ENCODE results near the gene PNPLA7. TPM values are rescaled to one million over a fixed set of nuclear protein-coding genes. Genes with fewer than 3 reads are reported as not detected.
"Not testable (repeated sequence)": the region's sequence is repeated elsewhere in the genome, so short reads cannot be mapped to it uniquely, and the experiment has no call there.

The PNPLA7 gene
- total RNA-seq, 4 donors from 2014 or later: 24.1 to 44.3 (median 28.2) TPM

- DNase-seq (ENCODE audit: low spot score in 2 of 2): no peak
- no peak overlapping the region for H3K4me3 ChIP-seq (ENCODE audit: low read depth, poor library complexity, severe bottlenecking)
- intact Hi-C loops (cut with DNase I; ENCODE audit: low total_unique reads): no loop called here
- WGBS, 2 donors: 89% methylated on average over 18 of the region's 18 CpGs
- TF ChIP-seq CTCF (IDR thresholded peaks at IDR 0.05): no peak
These were observed 9.7 kb downstream of the PNPLA7 start for GRCh38 chr9:137540536-137540935.

- intact Hi-C loops (cut with DNase I; ENCODE audit: low total_unique reads): no loop called here
- TF ChIP-seq POLR2A (IDR thresholded peaks at IDR 0.05) (no peak), CTCF (IDR thresholded peaks at IDR 0.05) (no peak)
- H3K4me3 ChIP-seq (ENCODE audit: low read depth, poor library complexity, severe bottlenecking): no peak overlapping the region
- no peak for DNase-seq (ENCODE audit: low spot score in 2 of 2)
- WGBS, 2 donors: 94 to 95% methylated on average over 15 to 16 of the region's 16 CpGs
These were observed 12.1 kb downstream of the PNPLA7 start for GRCh38 chr9:137538058-137538457.

GRCh38 chr9:137536594-137537131, 13.5 kb downstream of the PNPLA7 start:
- H3K4me3 ChIP-seq (ENCODE audit: low read depth, poor library complexity, severe bottlenecking); DNase-seq (ENCODE audit: low spot score in 2 of 2); intact Hi-C loops (cut with DNase I; ENCODE audit: low total_unique reads): not testable (repeated sequence)
- 78 to 80% methylated on average over 16 of the region's 16 CpGs for WGBS, 2 donors

- H3K4me3 ChIP-seq (ENCODE audit: low read depth, poor library complexity, severe bottlenecking): no peak overlapping the region
- no peak for DNase-seq (ENCODE audit: low spot score in 2 of 2)
- TF ChIP-seq CTCF (IDR thresholded peaks at IDR 0.05): no peak
- TF ChIP-seq POLR2A (IDR thresholded peaks at IDR 0.05): no peak
- intact Hi-C loops (cut with DNase I; ENCODE audit: low total_unique reads): no loop called here
These were observed 15.1 kb downstream of the PNPLA7 start for GRCh38 chr9:137535120-137535428.

- WGBS, 2 donors: 41 to 53% methylated on average over 17 to 19 of the region's 19 CpGs
- no peak overlapping the region for H3K4me3 ChIP-seq (ENCODE audit: low read depth, poor library complexity, severe bottlenecking)
- TF ChIP-seq CTCF (IDR thresholded peaks at IDR 0.05) (no peak), POLR2A (IDR thresholded peaks at IDR 0.05) (no peak)
These were observed 15.7 kb downstream of the PNPLA7 start for GRCh38 chr9:137534256-137535119.

GRCh38 chr9:137532891-137533468, 17.2 kb downstream of the PNPLA7 start:
- 87 to 90% methylated on average over 10 of the region's 10 CpGs for WGBS, 2 donors
- H3K4me3 ChIP-seq (ENCODE audit: low read depth, poor library complexity, severe bottlenecking); DNase-seq (ENCODE audit: low spot score in 2 of 2); intact Hi-C loops (cut with DNase I; ENCODE audit: low total_unique reads): not testable (repeated sequence)

More at GRCh38 chr9:137534256-137535119, 15.7 kb downstream of the PNPLA7 start:
- intact Hi-C loops (cut with DNase I; ENCODE audit: low total_unique reads): no loop called here
- DNase-seq (ENCODE audit: low spot score in 2 of 2): no peak

Measured in lower leg skin (tissue), 4 donors.